Nephron (organoid): ENCODE data around the gene EXOC7.
"Not testable (repeated sequence)": the region's sequence is repeated elsewhere in the genome, so short reads cannot be mapped to it uniquely, and the experiment has no call there.

Experiments used
- H3K27ac Mint-ChIP-seq, 3 experiments: 2 replicates each; pipeline ENCODE4 v1.8.0; 2020; ENCODE audit warnings: mixed read lengths in 3 of 3, mild to moderate bottlenecking in 2 of 3, moderate library complexity in 1 of 3
- H3K27me3 Mint-ChIP-seq: 2 replicates; pipeline ENCODE4 v1.8.0; 2021; ENCODE audit warnings: low read depth, mild to moderate bottlenecking, moderate library complexity, mixed read lengths
- H3K36me3 Mint-ChIP-seq: 2 replicates; pipeline ENCODE4 v1.8.0; 2020; ENCODE audit warnings: low read depth, mixed read lengths
- H3K4me1 Mint-ChIP-seq: 2 replicates; pipeline ENCODE4 v1.8.0; 2020; ENCODE audit warnings: mixed read lengths
- H3K4me3 Mint-ChIP-seq, 3 experiments: 2 replicates each; pipeline ENCODE4 v1.8.0; 2020; ENCODE audit warnings: mild to moderate bottlenecking in 3 of 3, mixed read lengths in 3 of 3, moderate library complexity in 2 of 3
- H3K9me3 Mint-ChIP-seq: 2 replicates; pipeline ENCODE4 v1.8.0; 2020; ENCODE audit warnings: mixed read lengths
- CTCF ChIP-seq, 3 experiments: fragments of 200-600 bp; sonication (generic); IDR thresholded peaks; one replicate each; pipeline ENCODE4 v1.5.0; 2021; ENCODE audit warnings: antibody characterized with exemption in 3 of 3; ENCODE audit not compliant: unreplicated experiment in 3 of 3

Gene EXOC7

GRCh38 chr17:76079535-76079955 is 24.0 kb downstream of the EXOC7 start:
- H3K4me1 Mint-ChIP-seq, result peaks cover 48% of the 10 kb centered on the region
- H3K27ac Mint-ChIP-seq, result no peak overlapping the region
- H3K36me3 Mint-ChIP-seq, result peaks cover 3% of the 10 kb centered on the region
- TF ChIP-seq CTCF (IDR thresholded peaks at IDR 0.05; ENCODE audit: unreplicated experiment in 3 of 3), result no peak
- no peaks in the 10 kb centered on the region for H3K9me3 Mint-ChIP-seq
- H3K27me3 Mint-ChIP-seq, result peaks cover 63% of the 10 kb centered on the region
- H3K4me3 Mint-ChIP-seq, result no peak overlapping the region

GRCh38 chr17:76078860-76079534 is 24.6 kb downstream of the EXOC7 start, which contains the start of gene ZACN:
ZACN (plus strand) TSS chr17:76079182; CDS start chr17:76079265, 83 bp downstream.
- Mint-ChIP-seq H3K4me1 (peaks cover 48% of the 10 kb centered on the region), H3K9me3 (no peaks in the 10 kb centered on the region), H3K27me3 (peaks cover 68% of the 10 kb centered on the region), H3K27ac (no peak within 1 kb of the TSS), H3K4me3 (peak within 1 kb of the TSS in 1 of 3 experiments; percentile 11), H3K36me3 (no peaks in the 10 kb centered on the region)
- no peak for TF ChIP-seq CTCF (IDR thresholded peaks at IDR 0.05; ENCODE audit: unreplicated experiment in 3 of 3)

GRCh38 chr17:76078370-76078769 is 25.2 kb downstream of the EXOC7 start:
- Mint-ChIP-seq H3K4me1 (peaks cover 48% of the 10 kb centered on the region), H3K27me3 (peaks cover 75% of the 10 kb centered on the region)
- H3K27ac Mint-ChIP-seq, H3K36me3 Mint-ChIP-seq, H3K4me3 Mint-ChIP-seq, H3K9me3 Mint-ChIP-seq: not testable (repeated sequence)

- Mint-ChIP-seq H3K4me1 (peaks cover 45% of the 10 kb centered on the region), H3K4me3 (peak overlapping the region in 1 of 3 experiments; percentile 17), H3K27me3 (peaks cover 76% of the 10 kb centered on the region), H3K9me3 (no peaks in the 10 kb centered on the region), H3K36me3 (no peaks in the 10 kb centered on the region), H3K27ac (no peak overlapping the region)
- no peak for TF ChIP-seq CTCF (IDR thresholded peaks at IDR 0.05; ENCODE audit: unreplicated experiment in 3 of 3)
Measured at GRCh38 chr17:76077584-76078110, 25.9 kb downstream of the EXOC7 start.

- Mint-ChIP-seq H3K27me3 (peaks cover 76% of the 10 kb centered on the region), H3K36me3 (no peaks in the 10 kb centered on the region), H3K9me3 (no peaks in the 10 kb centered on the region), H3K4me3 (peak overlapping the region; percentile 40 to 50 (median 50)), H3K27ac (no peak overlapping the region), H3K4me1 (peaks cover 38% of the 10 kb centered on the region)
- TF ChIP-seq CTCF (IDR thresholded peaks at IDR 0.05; ENCODE audit: unreplicated experiment in 3 of 3), result no peak
Measured at GRCh38 chr17:76076765-76077583, 26.6 kb downstream of the EXOC7 start.

GRCh38 chr17:76076146-76076764 is 27.3 kb downstream of the EXOC7 start:
- TF ChIP-seq CTCF (IDR thresholded peaks at IDR 0.05; ENCODE audit: unreplicated experiment in 3 of 3), result no peak
- Mint-ChIP-seq H3K4me1 (peaks cover 41% of the 10 kb centered on the region), H3K4me3 (peak overlapping the region in 2 of 3 experiments; percentile 25 to 30), H3K9me3 (no peaks in the 10 kb centered on the region), H3K27me3 (peaks cover 76% of the 10 kb centered on the region), H3K36me3 (no peaks in the 10 kb centered on the region), H3K27ac (no peak overlapping the region)
